ENCODE results near the gene ADD1.
"Not testable (repeated sequence)": the region's sequence is repeated elsewhere in the genome, so short reads cannot be mapped to it uniquely, and the experiment has no call there.

GRCh38 chr4:2918714-2919113 lies 75.1 kb downstream of the ADD1 start:
- not testable (repeated sequence) for TF ChIP-seq GABPA (IDR thresholded peaks at IDR 0.05; ENCODE audit: low read depth, low read length); GABPA (CRISPR knock-in tag; IDR thresholded peaks at IDR 0.05; ENCODE audit: low read depth); MYC (CRISPR knock-in tag; IDR thresholded peaks at IDR 0.05; ENCODE audit: borderline replicate concordance)
